Ovary (tissue), 3 donors: ENCODE measurements around the gene VIM.

Source experiments
- EP300 ChIP-seq: sonication (generic); formaldehyde crosslinking; IDR thresholded peaks from one replicate; pipeline ENCODE4 v1.6.1; 2017; ENCODE audit warnings: antibody characterized with exemption
- POLR2A ChIP-seq: fragments of 450-650 bp; IDR thresholded peaks from one replicate; pipeline ENCODE4 v1.6.1; 2017; ENCODE audit warnings: antibody characterized with exemption, mild to moderate bottlenecking, moderate library complexity
- TF ChIP-seq, protein P1 (sequence below), 3 donors: fragments of 450-650 bp in 2 of 3; fragments of 200-600 bp in 1 of 3; IDR thresholded peaks; one replicate each; pipeline versions ENCODE4 v1.5.1 to v1.8.0; 2016 to 2022; ENCODE audit warnings: antibody characterized with exemption in 3 of 3, mild to moderate bottlenecking in 1 of 3
- donor health status: DM: no; HTN: no; CAD: no.

DNA sequence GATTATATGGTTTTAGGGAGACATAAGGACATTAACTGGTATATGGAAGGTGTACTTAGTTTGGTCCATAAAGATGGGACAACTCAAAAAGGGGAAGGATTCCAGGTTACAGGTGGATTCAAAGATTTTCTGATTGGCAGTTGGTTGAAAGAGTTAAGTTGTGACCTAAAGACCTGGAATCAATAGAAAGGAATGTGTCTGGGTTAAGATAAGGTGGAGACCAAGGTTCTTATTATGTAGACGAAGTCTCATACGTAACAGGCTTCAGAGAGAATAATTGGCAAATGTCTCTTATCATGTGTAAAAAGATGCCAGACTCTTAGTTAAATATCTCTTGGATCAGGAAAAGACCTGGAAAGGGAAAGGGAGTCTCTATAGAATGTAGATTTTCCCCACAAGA lies 25.5 kb upstream of the VIM start:
- TF ChIP-seq, protein P1, sequence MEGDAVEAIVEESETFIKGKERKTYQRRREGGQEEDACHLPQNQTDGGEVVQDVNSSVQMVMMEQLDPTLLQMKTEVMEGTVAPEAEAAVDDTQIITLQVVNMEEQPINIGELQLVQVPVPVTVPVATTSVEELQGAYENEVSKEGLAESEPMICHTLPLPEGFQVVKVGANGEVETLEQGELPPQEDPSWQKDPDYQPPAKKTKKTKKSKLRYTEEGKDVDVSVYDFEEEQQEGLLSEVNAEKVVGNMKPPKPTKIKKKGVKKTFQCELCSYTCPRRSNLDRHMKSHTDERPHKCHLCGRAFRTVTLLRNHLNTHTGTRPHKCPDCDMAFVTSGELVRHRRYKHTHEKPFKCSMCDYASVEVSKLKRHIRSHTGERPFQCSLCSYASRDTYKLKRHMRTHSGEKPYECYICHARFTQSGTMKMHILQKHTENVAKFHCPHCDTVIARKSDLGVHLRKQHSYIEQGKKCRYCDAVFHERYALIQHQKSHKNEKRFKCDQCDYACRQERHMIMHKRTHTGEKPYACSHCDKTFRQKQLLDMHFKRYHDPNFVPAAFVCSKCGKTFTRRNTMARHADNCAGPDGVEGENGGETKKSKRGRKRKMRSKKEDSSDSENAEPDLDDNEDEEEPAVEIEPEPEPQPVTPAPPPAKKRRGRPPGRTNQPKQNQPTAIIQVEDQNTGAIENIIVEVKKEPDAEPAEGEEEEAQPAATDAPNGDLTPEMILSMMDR (IDR thresholded peaks at IDR 0.05): no peak
- TF ChIP-seq POLR2A (no peak), EP300 (no peak)
